ENCODE measurements around the gene DCBLD2.
"Not testable (repeated sequence)": the region's sequence is repeated elsewhere in the genome, so short reads cannot be mapped to it uniquely, and the experiment has no call there.

Gene DCBLD2

DNA sequence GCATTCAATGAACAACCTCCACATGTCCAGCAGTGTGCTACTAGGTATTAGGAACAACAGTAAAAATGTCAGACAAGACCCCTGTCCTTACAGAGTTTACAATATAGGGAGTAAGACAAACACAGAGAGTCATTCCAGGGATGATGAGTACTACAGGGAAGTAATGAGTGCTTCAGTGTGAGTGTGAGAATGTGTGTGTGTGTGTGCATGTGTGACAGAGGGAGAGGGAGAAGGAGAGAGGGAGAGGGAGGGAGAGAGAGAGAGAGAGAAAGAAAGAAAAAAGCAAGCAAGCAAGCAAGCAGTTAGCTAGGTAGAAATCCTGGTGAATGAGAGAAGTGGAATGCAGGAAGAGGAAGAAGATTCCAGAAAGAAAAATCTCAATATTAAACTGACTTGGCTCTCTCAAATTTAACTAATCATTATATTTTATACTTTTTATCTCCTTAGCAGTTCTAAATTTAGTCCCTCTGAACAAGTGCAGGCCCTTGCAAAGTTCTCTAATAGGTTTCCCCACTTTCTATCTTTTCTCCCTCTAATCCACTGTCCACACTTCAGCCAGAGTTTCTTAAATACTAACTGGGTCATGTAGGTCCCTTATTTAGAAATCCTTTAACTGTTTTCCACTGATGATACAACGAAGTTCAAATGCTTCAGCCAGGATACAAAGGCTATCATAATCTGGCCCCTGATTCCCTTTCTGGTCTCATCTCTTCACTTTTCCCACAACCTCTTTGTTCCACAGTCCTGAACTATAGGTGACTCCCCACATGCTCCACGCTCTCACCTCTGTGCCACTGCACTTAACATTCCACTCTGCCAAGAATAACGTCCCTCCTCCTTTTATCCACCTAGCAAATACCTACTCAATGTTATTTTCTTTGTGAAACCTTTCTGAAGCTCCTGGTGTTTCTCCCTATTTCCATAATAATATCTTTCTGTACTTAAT lies 10.3 kb downstream of the DCBLD2 start:
- DNase-seq (ENCODE audit: low spot score) = no peak

DNA sequence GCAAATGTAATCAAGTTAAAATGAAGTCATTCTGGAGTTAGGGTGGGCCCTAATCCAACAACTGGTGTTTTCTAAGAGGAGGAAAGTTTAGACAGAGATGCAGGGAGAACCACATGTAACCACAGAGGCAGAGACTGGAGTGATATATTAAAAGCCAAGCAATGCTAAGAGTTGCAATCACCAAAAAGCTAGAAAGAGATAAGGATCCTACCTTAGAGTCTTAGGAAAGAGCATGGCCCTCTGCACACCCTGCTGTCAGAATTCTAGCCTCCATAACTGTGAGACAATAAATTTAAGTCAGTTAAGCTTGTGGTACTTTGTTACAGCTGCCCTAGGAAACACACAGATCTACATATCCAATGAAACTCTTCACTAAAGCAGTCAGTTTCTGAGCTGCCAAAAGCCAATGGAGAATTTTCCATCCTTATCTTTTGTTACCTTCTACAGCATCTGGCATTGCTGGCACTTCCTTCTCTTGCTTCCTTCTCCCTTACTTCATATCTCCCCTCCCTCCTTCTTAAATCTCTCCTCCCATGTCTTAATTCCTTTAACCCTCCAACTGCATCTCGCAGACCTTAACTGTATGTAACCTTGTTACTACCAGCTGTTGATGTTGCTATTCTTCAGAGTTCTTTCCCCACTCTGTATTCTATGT lies 11.2 kb downstream of the DCBLD2 start:
- no peak for DNase-seq (ENCODE audit: low spot score)

- no peak for DNase-seq (ENCODE audit: low spot score)
Measured at GRCh38 chr3:98887684-98888083, 13.8 kb downstream of the DCBLD2 start.

DNA sequence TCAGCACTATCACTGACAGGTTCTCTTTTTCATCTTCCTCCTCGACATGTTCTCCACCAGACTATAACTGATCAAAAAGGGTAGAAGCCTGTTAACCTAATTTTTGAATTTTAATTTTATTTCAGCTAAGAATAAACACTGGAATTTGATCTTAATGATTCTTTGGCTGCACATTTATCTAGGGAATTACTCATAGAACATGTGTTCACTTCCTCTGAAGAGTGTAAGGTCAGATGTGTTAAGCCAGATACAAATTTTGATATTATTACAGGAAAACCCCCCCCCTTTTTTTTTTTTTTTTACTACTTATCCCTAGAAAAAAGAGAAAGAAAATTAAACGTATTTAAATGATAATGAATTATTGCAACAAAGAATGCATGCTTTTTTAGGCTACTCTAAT lies 15.0 kb downstream of the DCBLD2 start:
- peak; percentile 22 for DNase-seq (ENCODE audit: low spot score)

- DNase-seq (ENCODE audit: low spot score) = no peak
Measured at GRCh38 chr3:98885851-98886250, 15.6 kb downstream of the DCBLD2 start.

DNA sequence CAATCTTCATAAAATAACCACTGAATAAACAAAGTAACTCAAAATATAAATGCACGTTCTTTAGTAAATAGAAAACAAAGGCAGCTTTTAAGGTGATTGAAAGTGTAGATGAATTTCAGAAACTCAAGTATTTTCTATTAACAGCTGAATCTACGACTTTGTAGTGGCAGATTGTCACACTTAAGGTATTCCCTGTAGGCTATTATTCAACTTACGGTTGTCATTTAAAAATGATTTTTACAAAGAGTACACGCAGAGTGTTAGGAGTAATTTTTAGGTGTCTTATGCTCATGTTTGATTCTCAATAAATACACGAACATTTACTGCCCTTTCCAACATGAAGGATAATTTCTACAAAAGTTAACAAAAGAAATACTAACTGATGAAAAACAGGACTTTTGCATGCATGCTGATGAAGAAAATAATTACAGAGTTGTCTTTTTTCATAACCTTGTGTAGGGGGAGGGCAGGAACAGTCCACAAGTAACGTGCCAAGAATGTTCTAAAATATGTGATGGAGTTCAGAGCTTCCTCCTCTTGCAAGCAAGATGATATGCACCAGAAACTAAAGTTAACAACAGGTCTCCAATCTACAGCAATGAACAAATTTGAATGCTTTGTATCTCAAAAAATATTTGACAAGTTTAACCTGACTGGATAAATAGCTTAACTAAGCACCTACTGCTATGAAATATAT lies 16.7 kb downstream of the DCBLD2 start:
- DNase-seq (ENCODE audit: low spot score) = no peak

DNA sequence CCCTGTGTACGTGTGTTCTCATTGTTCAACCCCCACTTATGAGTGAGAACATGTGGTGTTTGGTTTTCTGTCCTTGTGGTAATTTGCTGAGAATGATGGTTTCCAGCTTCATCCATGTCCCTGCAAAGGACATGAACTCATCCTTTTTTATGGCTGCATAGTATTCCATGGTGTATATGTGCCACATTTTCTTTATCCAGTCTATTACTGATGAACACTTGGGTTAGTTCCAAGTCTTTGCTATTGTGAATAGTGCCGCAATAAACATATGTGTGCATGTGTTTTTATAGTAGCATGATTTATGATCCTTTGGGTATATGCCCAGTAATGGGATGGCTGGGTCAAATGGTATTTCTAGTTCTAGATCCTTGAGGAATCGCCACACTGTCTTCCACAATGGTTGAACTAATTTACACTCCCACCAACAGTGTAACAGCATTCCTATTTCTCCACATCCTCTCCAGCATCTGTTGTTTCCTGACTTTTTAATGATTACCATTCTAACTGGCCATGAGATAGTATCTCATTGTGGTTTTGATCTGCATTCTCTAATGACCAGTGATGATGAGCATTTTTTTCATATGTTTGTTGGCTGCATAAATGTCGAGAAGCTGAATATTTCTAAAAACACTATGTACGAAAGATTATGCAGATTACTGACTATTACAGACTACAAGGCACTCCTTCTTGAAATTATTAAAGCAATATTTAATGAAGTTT lies 18.7 kb downstream of the DCBLD2 start:
- DNase-seq (ENCODE audit: low spot score) = not testable (repeated sequence)

GRCh38 chr3:98877132-98877531 lies 24.4 kb downstream of the DCBLD2 start:
- DNase-seq (ENCODE audit: low spot score) = no peak

GRCh38 chr3:98875535-98875934 lies 26.0 kb downstream of the DCBLD2 start:
- no peak for DNase-seq (ENCODE audit: low spot score)

DNA sequence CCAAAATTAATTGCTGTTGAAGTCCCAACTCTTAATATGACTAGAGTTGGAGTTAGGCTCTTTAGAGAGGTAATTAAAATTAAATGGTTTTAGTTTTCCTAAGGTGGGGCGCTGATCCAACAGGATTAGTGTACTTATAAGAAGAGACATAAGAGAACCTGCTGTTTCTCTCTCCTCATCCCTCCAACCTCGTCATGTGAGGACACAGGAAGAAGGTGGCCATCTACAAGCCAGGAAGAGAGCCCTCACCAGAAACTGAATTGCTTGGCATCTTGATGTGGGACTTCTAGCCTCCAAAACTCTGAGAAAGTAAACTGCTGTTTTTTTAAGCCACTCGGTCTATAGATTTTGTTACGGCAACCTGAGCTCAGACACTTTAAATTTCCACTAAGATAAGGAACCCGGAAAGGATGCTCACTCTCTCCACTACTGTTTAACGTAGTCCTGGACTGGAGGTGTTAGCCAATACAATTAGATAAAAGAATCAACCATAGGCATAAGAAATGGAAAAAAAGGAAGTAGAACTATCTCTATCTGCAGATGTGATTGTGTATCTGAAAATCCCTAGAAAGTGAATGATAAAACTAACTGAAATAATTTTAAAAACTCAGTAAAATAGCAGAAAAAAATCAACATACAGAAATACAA lies 26.8 kb downstream of the DCBLD2 start:
- DNase-seq (ENCODE audit: low spot score) = no peak

DNA sequence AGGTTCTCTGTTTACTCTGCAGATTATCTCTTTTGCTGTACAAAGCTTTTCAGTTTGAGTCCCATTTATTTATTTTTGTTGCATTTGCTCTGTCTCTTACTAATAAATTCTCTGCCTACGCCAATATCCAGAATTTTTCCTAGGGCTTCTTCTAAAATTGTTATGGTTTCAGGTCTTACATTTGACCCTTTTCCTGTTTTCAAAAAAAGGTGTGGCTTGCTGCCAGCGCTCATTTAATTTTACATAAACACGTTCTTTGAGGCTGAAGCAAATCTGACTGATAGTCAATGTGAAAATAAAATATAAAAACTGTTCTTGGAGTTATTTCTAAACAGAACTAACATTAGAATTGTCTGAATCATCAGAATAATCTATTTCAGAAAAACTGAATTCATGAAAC lies 32.1 kb downstream of the DCBLD2 start:
- DNase-seq (ENCODE audit: low spot score) = no peak

DNA sequence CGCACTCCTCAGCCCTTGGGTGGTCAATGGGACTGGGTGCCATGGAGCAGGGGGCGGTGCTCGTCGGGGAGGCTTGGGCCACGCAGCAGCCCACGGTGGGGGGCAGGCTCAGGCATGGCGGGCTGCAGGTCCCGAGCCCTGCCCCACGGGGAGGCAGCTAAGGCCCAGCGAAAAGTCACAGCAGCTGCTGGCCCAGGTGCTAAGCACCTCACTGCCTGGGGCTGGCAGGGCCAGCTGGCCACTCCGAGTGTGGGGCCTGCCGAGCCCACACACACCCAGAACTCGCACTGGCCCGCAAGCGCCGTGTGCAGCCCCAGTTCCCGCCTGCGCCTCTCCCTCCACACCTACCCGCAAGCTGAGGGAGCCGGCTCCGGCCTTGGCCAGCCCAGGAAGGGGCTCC lies 43.5 kb downstream of the DCBLD2 start:
- not testable (repeated sequence) for DNase-seq (ENCODE audit: low spot score)

- not testable (repeated sequence) for DNase-seq (ENCODE audit: low spot score)
Measured at GRCh38 chr3:98857258-98857657, 44.2 kb downstream of the DCBLD2 start.

GRCh38 chr3:98856724-98857123 lies 44.8 kb downstream of the DCBLD2 start:
- no peak for DNase-seq (ENCODE audit: low spot score)

DNA sequence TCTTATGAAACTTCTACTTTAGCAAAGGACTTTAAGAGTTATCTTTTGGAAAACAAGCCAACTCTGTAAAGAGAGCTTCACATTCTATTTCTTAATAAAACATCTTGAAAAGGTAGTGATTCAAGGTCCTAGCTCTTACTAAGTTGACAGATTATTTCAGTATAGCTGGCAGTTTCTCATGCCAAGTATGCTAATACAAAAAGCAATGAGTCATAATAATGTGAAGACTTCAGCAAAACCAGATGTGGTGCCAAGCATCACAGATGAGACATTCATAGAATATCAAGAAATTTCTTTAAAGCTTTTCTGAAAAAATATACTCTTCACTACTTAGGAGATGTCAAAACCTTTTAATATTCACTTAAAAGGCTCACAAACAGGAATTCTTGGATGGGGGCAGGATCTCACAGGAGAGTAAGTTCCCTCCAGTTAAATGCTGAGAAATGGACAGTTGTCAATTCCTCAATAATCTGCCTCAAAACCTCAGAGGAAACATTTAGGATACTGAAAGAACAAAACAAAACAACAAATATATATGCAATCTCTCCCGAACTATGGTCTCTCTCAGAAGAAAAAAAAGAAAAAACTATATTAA lies 45.6 kb downstream of the DCBLD2 start:
- peak; percentile 30 for DNase-seq (ENCODE audit: low spot score)

- DNase-seq (ENCODE audit: low spot score) = no peak
Measured at GRCh38 chr3:98848108-98848507, 53.4 kb downstream of the DCBLD2 start.

- no peak for DNase-seq (ENCODE audit: low spot score)
Measured at GRCh38 chr3:98846101-98846500, 55.4 kb downstream of the DCBLD2 start.

DNA sequence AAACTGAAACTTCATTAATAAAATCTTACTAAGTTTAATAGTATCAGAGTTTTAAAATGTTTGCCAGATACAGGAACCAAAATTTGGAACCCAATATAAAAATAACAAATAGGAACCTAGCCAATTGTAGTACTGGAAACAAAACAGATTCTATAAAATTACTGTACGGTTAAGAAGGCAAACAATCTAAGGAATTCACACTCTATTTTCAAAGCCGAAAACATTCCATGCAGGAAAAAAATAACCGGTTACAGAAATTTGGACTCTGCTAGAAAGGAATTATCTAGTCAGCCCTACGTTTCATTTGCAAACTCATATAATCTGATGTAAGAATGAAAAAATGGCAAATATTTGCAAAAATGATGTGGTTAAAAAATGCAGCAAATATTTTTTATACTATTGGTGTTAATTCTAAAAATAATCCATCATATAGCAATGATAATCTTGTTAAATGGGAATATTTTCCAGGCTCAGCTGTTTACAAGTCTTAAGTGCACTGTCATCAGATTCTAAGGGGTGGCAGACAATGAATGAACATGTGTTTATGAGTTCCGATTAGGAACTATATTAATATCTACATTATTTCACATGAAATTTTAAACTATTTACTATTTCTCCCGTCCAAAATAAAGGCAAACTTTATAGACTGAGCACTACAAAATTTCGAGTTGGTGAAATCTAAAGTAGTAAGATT lies 58.1 kb downstream of the DCBLD2 start:
- no peak for DNase-seq (ENCODE audit: low spot score)

DNA sequence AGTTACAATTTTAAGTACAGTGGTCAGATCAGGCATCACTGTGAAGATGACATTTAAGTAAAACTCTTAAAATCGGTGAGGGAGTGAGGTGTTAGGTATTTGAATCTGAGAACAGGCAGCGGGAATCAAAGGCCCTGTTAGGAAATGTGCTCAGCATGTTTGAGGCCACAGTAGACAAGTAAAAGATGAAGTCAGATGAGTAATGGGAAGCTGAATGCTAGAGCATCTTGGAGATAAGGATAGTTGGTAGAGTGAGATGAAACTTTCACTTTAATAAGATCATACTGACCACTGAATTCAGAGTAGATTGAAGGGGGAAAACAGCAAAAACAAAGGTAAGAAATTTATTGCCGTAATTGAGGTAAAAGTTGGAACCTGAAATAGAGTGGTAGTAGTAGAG lies 61.6 kb downstream of the DCBLD2 start:
- DNase-seq (ENCODE audit: low spot score) = no peak

- not testable (repeated sequence) for DNase-seq (ENCODE audit: low spot score)
Measured at GRCh38 chr3:98831060-98831459, 70.4 kb downstream of the DCBLD2 start.

Data from kidney capillary endothelial cell (primary cell).